ENCODE measurements around the gene PLA1A.

The PLA1A gene

GRCh38 chr3:119641416-119641815, 43.7 kb downstream of the PLA1A start:
- DNase-seq (ENCODE audit: low read depth in 2 of 2): no peak
- no peak for TF ChIP-seq CTCF (IDR thresholded peaks at IDR 0.05; ENCODE audit: low read depth, low read length)

GRCh38 chr3:119642746-119643473, 45.2 kb downstream of the PLA1A start:
- H3K4me3 ChIP-seq (replicated peaks in 1 of 2; ENCODE audit: low read depth in 2 of 2, low read length in 2 of 2): no peak overlapping the region
- peak in 1 of 2 donors; percentile 40 for DNase-seq (ENCODE audit: low read depth in 2 of 2)
- no peak for TF ChIP-seq CTCF (IDR thresholded peaks at IDR 0.05; ENCODE audit: low read depth, low read length)

More at GRCh38 chr3:119641416-119641815, 43.7 kb downstream of the PLA1A start:
- H3K4me3 ChIP-seq (replicated peaks in 1 of 2; ENCODE audit: low read depth in 2 of 2, low read length in 2 of 2): no peak overlapping the region

GRCh38 chr3:119643528-119643927, 45.8 kb downstream of the PLA1A start:
- no peak overlapping the region for H3K4me3 ChIP-seq (replicated peaks in 1 of 2; ENCODE audit: low read depth in 2 of 2, low read length in 2 of 2)
- no peak for TF ChIP-seq CTCF (IDR thresholded peaks at IDR 0.05; ENCODE audit: low read depth, low read length)
- peak; percentile 35 to 70 for DNase-seq (ENCODE audit: low read depth in 2 of 2)

- DNase-seq (ENCODE audit: low read depth in 2 of 2): no peak
- no peak overlapping the region for H3K4me3 ChIP-seq (replicated peaks in 1 of 2; ENCODE audit: low read depth in 2 of 2, low read length in 2 of 2)
Observed at GRCh38 chr3:119644481-119644880, 46.8 kb downstream of the PLA1A start.

GRCh38 chr3:119645813-119646212, 48.1 kb downstream of the PLA1A start:
- no peak overlapping the region for H3K4me3 ChIP-seq (replicated peaks in 1 of 2; ENCODE audit: low read depth in 2 of 2, low read length in 2 of 2)
- no peak for DNase-seq (ENCODE audit: low read depth in 2 of 2)
- no peak for TF ChIP-seq CTCF (IDR thresholded peaks at IDR 0.05; ENCODE audit: low read depth, low read length)

More at GRCh38 chr3:119644481-119644880, 46.8 kb downstream of the PLA1A start:
- no peak for TF ChIP-seq CTCF (IDR thresholded peaks at IDR 0.05; ENCODE audit: low read depth, low read length)

- H3K4me3 ChIP-seq (replicated peaks in 1 of 2; ENCODE audit: low read depth in 2 of 2, low read length in 2 of 2): no peak overlapping the region
- no peak for TF ChIP-seq CTCF (IDR thresholded peaks at IDR 0.05; ENCODE audit: low read depth, low read length)
- peak in 1 of 2 donors; percentile 73 for DNase-seq (ENCODE audit: low read depth in 2 of 2)
Observed at GRCh38 chr3:119647171-119647570, 49.5 kb downstream of the PLA1A start.
